ENCODE data around the gene PTPRH.

DNA sequence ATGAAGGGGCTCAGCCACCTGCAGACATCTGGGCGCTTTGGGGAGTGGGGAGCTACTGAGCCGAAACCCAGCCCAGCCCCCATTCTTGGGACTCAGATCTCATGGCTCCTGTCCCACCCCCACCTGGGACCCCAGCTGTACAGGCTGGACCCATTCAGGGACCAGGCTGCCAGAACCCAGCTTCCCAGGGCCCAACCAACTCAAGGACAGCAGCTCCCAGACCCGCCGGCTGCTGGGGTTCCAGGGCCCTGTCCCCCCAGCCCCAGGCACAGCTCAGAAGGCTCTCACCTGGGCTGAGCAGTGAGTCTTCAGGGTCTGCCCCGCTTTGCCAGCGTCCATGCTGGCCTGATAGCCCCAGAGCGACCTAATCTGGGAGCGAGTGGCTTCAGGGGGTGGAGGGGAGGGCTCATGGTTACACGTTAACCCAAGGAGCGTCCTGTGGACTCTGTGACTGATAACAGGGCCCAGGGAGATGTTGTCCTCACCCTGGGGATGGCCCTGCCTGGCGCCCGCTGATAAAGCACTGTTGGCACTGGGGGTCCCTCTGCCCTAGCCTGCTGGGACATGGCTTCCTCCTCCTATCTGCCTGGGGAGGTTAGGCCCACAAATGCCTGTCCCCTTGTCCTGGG, 19.2 kb upstream of the PTPRH start, which contains the start of gene TMEM86B:
- no peak for TF ChIP-seq CTCF (IDR thresholded peaks at IDR 0.05)
- no peak for TF ChIP-seq POLR2A (IDR thresholded peaks at IDR 0.05)

Measured in stomach (tissue), 4 donors.